Activated CD4-positive, alpha-beta memory T cell treated with anti-CD3 and anti-CD28 coated beads for 36 hours (primary cell): ENCODE measurements around the gene FOXN3. TPM values are rescaled to one million over a fixed set of nuclear protein-coding genes. Genes with fewer than 3 reads are reported as not detected.
"Not testable (repeated sequence)": the region's sequence is repeated elsewhere in the genome, so short reads cannot be mapped to it uniquely, and the experiment has no call there.

Experiments
- CTCF ChIA-PET: fragments of 350-600 bp; sonication (Branson Sonifier 250); formaldehyde crosslinking; loops from one replicate; lab custom pipeline; 2021; ENCODE audit warnings: antibody characterized with exemption, inconsistent platforms; lab: Charles Lee
- POLR2A ChIA-PET: fragments of 350-600 bp; sonication (Branson Sonifier 250); formaldehyde crosslinking; loops from one replicate; lab custom pipeline; 2021; ENCODE audit warnings: antibody characterized with exemption; lab: Charles Lee
- DNase-seq: peaks from one replicate; pipeline ENCODE4 v3.0.0-alpha.2; 2020
- H3K27ac Mint-ChIP-seq: one replicate; pipeline ENCODE4 v1.8.0; 2021; ENCODE audit warnings: mixed read lengths
- H3K27me3 Mint-ChIP-seq: one replicate; pipeline ENCODE4 v1.8.0; 2021; ENCODE audit warnings: mixed read lengths
- H3K36me3 Mint-ChIP-seq: one replicate; pipeline ENCODE4 v1.8.0; 2021; ENCODE audit warnings: mixed read lengths
- H3K4me1 Mint-ChIP-seq: one replicate; pipeline ENCODE4 v1.8.0; 2021; ENCODE audit warnings: low read depth, mixed read lengths
- H3K4me3 Mint-ChIP-seq: one replicate; pipeline ENCODE4 v1.8.0; 2021; ENCODE audit warnings: mild to moderate bottlenecking, mixed read lengths
- H3K9me3 Mint-ChIP-seq: one replicate; pipeline ENCODE4 v1.8.0; 2021; ENCODE audit warnings: mixed read lengths
- intact Hi-C: fragments of 100-400 bp; cut with micrococcal nuclease; formaldehyde crosslinking; loops from one replicate; pipeline ENCODE4 v1.15.1; 2023
- total RNA-seq, 2 experiments: library from RNA; stranded (reverse); gene quantifications; one replicate each; pipeline ENCODE4 v1.2.3, GENCODE V29; 2021

The FOXN3 gene
- total RNA-seq, 2 experiments from 2014 or later = 59.1 to 63.5 TPM

GRCh38 chr14:89298056-89298834 lies 118.8 kb downstream of the FOXN3 start:
- Mint-ChIP-seq H3K4me3 (no peak overlapping the region), H3K27ac (no peak overlapping the region), H3K9me3 (no peaks in the 10 kb centered on the region), H3K36me3 (peaks cover 17% of the 10 kb centered on the region), H3K4me1 (peaks cover 25% of the 10 kb centered on the region), H3K27me3 (no peaks in the 10 kb centered on the region)
- POLR2A ChIA-PET = no interaction called here
- intact Hi-C loops = no loop called here
- CTCF ChIA-PET = no interaction called here
- DNase-seq = no peak

DNA sequence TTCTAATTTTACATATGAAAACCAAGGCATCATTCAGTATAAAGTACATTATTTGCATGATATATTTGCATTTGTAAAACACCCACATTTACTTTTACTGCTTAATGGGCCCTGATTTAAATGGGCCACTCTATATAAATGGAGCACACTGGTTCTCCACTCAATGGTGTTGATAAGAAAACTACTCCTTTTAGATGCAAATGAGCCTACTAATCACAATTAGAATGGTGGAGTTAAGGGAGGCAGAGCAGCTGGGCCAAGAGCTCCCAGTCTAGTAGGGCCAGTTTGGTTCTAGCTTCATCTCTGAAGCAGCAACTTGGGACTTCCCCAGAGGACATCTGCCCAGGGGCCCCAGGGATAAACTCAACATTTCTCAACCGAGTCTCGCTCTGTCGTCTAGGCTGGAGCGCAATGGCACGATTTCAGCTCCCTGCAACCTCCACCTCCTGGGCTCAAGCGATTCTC lies 120.7 kb downstream of the FOXN3 start:
- no peaks in the 10 kb centered on the region for H3K27me3 Mint-ChIP-seq
- CTCF ChIA-PET = no interaction called here
- no peak overlapping the region for H3K27ac Mint-ChIP-seq
- no peaks in the 10 kb centered on the region for H3K9me3 Mint-ChIP-seq
- POLR2A ChIA-PET = no interaction called here
- peaks cover 13% of the 10 kb centered on the region for H3K36me3 Mint-ChIP-seq
- intact Hi-C loops = no loop called here
- no peak overlapping the region for H3K4me3 Mint-ChIP-seq
- DNase-seq = no peak
- peaks cover 23% of the 10 kb centered on the region for H3K4me1 Mint-ChIP-seq

GRCh38 chr14:89294872-89295271 lies 122.2 kb downstream of the FOXN3 start:
- DNase-seq = no peak
- no peaks in the 10 kb centered on the region for H3K9me3 Mint-ChIP-seq
- POLR2A ChIA-PET = interaction anchor here (0.6 kb wide), 1 partner anchor 71 kb away, joined by 3 read pairs; no protein-coding TSS in a partner anchor
- H3K27ac Mint-ChIP-seq = no peak overlapping the region
- peaks cover 10% of the 10 kb centered on the region for H3K36me3 Mint-ChIP-seq
- no peaks in the 10 kb centered on the region for H3K27me3 Mint-ChIP-seq
- no peak overlapping the region for H3K4me3 Mint-ChIP-seq
- CTCF ChIA-PET = no interaction called here
- intact Hi-C loops = no loop called here
- H3K4me1 Mint-ChIP-seq = peaks cover 23% of the 10 kb centered on the region

GRCh38 chr14:89294469-89294868 lies 122.6 kb downstream of the FOXN3 start:
- H3K4me3 Mint-ChIP-seq, H3K9me3 Mint-ChIP-seq, CTCF ChIA-PET, H3K36me3 Mint-ChIP-seq, H3K27ac Mint-ChIP-seq, POLR2A ChIA-PET, H3K27me3 Mint-ChIP-seq, DNase-seq, intact Hi-C loops: not testable (repeated sequence)
- H3K4me1 Mint-ChIP-seq = peaks cover 23% of the 10 kb centered on the region

DNA sequence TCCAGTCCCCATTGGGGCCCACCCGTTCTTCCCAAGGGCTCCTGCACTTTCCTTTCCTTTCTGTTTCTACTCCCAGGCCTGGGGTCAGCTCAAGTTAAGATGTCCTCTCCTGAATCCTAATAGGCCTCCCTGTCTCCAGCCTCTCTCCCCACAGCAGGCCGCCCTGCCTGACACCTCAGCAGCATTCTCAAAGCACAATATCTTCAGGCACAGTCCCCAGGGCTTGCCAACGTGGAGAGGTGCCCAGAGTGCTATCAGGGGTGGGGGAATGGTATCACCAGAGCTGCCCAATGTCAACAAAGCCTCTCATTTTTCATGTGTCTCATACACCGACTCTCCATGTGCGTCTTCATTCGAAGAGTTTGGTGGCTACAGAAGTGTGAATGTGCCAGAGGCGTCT lies 123.0 kb downstream of the FOXN3 start:
- H3K27me3 Mint-ChIP-seq = no peaks in the 10 kb centered on the region
- ChIA-PET POLR2A (no interaction called here), CTCF (no interaction called here)
- intact Hi-C loops = no loop called here
- no peak overlapping the region for H3K27ac Mint-ChIP-seq
- no peak for DNase-seq
- H3K4me3 Mint-ChIP-seq = no peak overlapping the region
- H3K9me3 Mint-ChIP-seq = no peaks in the 10 kb centered on the region
- peaks cover 9% of the 10 kb centered on the region for H3K36me3 Mint-ChIP-seq
- H3K4me1 Mint-ChIP-seq = peaks cover 20% of the 10 kb centered on the region

- POLR2A ChIA-PET = no interaction called here
- no peaks in the 10 kb centered on the region for H3K9me3 Mint-ChIP-seq
- intact Hi-C loops = no loop called here
- no peaks in the 10 kb centered on the region for H3K27me3 Mint-ChIP-seq
- DNase-seq = no peak
- no peak overlapping the region for H3K4me3 Mint-ChIP-seq
- H3K36me3 Mint-ChIP-seq = peaks cover 7% of the 10 kb centered on the region
- CTCF ChIA-PET = no interaction called here
- H3K4me1 Mint-ChIP-seq = peaks cover 20% of the 10 kb centered on the region
- no peak overlapping the region for H3K27ac Mint-ChIP-seq
Measured at GRCh38 chr14:89293314-89293916, 123.6 kb downstream of the FOXN3 start.

DNA sequence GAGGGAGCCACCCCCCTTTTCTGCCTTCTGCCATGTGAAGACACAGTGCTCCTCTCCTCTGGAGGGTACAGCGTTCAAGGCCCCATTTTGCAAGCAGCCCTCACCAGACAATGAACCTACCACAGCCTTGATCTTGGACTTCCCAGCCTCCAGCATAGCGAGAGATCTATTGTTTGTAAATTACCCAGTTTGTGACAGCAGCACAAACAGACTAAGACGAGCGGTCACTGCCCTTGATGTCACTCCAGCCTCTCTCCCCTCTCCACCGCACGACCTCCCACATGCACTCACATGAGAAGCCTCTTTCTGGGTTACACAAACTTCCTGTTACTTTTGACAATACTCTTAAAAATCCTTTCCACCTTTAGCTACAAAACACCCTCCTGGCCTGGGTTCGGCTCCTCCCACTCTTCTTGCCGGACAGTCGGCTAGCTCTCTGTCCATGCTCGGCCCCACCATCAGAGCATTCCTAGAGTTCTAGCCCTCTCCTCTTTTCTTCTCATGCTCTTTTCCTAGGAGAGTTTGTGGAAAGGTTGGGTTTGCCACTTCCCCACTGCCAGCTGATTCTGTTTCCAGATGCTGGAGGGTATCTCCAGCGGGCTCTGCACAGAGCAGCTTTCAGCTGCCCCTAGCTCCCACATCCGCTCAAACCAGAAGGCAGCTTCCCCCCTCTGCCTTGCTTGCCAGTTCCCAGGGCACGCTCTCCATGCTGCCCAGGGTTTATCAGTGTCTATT lies 124.3 kb downstream of the FOXN3 start:
- intact Hi-C loops = no loop called here
- no peaks in the 10 kb centered on the region for H3K27me3 Mint-ChIP-seq
- no peak overlapping the region for H3K27ac Mint-ChIP-seq
- H3K4me1 Mint-ChIP-seq = peaks cover 18% of the 10 kb centered on the region
- POLR2A ChIA-PET = no interaction called here
- peaks cover 2% of the 10 kb centered on the region for H3K36me3 Mint-ChIP-seq
- H3K4me3 Mint-ChIP-seq = no peak overlapping the region
- CTCF ChIA-PET = no interaction called here
- no peak for DNase-seq
- no peaks in the 10 kb centered on the region for H3K9me3 Mint-ChIP-seq

DNA sequence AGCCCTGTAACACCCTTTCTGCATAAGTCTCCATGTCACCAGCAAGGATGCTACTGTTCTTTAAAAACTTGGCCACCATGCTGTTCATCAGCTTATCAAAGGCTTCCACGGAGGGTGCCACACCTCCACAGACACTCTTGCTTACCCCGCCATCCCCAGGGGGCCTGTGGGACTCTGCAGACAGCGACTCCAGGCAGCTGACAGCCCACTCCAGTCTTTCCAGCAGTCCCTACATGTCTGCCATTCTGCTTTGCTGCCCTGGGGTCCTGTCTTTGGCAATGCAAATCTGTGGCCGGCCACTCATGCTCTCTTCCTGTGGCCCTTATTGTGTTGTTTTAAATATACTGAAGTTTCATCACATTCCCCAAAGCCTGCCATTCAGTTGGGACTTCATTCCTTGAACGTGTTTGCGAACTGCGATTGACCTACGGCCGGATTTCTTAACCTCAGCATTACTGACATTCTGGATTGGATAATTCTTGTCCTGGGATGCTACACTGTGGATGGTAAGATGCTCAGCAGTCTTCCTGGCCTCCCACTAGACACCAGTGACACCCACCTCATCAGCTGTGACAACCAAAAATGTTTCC lies 125.6 kb downstream of the FOXN3 start:
- H3K27me3 Mint-ChIP-seq = no peaks in the 10 kb centered on the region
- POLR2A ChIA-PET = no interaction called here
- H3K4me3 Mint-ChIP-seq = no peak overlapping the region
- DNase-seq = no peak
- H3K4me1 Mint-ChIP-seq = peaks cover 21% of the 10 kb centered on the region
- peaks cover 1% of the 10 kb centered on the region for H3K36me3 Mint-ChIP-seq
- no peaks in the 10 kb centered on the region for H3K9me3 Mint-ChIP-seq
- CTCF ChIA-PET = no interaction called here
- intact Hi-C loops = no loop called here
- H3K27ac Mint-ChIP-seq = no peak overlapping the region

GRCh38 chr14:89290813-89291212 lies 126.2 kb downstream of the FOXN3 start:
- no peaks in the 10 kb centered on the region for H3K9me3 Mint-ChIP-seq
- ChIA-PET CTCF (no interaction called here), POLR2A (no interaction called here)
- intact Hi-C loops = no loop called here
- peaks cover 21% of the 10 kb centered on the region for H3K4me1 Mint-ChIP-seq
- peaks cover 1% of the 10 kb centered on the region for H3K36me3 Mint-ChIP-seq
- no peak for DNase-seq
- no peaks in the 10 kb centered on the region for H3K27me3 Mint-ChIP-seq
- H3K4me3 Mint-ChIP-seq = no peak overlapping the region
- no peak overlapping the region for H3K27ac Mint-ChIP-seq

DNA sequence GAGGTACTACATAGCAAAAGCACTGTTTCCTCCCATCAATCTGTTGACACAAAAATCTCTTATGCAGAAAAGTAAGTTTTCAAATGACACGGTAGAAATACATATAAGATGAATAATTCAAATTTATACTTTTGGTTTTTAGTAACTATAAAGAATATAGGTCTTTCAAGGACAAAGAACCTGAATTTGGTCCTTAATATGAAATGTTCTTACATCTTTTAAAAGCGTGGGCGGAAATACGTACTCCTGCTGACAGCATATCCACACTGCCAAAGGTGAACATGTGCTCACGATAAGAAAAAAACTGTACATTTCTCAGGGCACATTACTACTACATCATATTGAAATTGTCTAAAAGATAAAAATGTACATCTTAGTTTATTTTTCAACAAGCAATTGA lies 127.6 kb downstream of the FOXN3 start:
- Mint-ChIP-seq H3K4me3 (no peak overlapping the region), H3K27me3 (no peaks in the 10 kb centered on the region), H3K4me1 (peaks cover 28% of the 10 kb centered on the region), H3K36me3 (peaks cover 4% of the 10 kb centered on the region), H3K9me3 (no peaks in the 10 kb centered on the region), H3K27ac (no peak overlapping the region)
- intact Hi-C loops = no loop called here
- ChIA-PET CTCF (no interaction called here), POLR2A (no interaction called here)
- no peak for DNase-seq

DNA sequence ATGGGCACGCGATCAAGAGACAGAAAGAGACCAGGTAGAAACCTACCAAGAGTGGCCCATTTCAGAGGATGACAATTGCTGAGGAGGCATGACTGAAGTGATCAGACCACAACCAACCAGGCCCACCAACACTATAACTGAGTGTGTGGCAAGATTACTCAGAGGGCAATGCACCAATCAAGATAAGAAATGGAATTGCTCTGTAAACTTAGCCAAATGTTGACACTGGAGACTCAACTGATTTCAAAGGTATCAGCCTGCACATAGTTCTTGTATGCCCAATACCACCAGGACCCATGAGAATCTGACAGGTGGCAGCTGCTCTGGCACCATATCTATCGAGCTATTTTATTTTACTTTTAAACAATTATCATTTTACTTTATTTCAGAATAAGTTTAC lies 128.9 kb downstream of the FOXN3 start:
- Mint-ChIP-seq H3K27ac (no peak overlapping the region), H3K9me3 (no peaks in the 10 kb centered on the region), H3K4me1 (peaks cover 40% of the 10 kb centered on the region), H3K36me3 (peaks cover 6% of the 10 kb centered on the region), H3K27me3 (no peaks in the 10 kb centered on the region), H3K4me3 (no peak overlapping the region)
- DNase-seq = no peak
- ChIA-PET CTCF (interaction anchor here (0.6 kb wide), 1 partner anchor 20 kb away, joined by 3 read pairs; no protein-coding TSS in a partner anchor), POLR2A (no interaction called here)
- intact Hi-C loops = no loop called here
